ENCODE data around the gene SP140. TPM values are rescaled to one million over a fixed set of nuclear protein-coding genes. Genes with fewer than 3 reads are reported as not detected.
A peak's percentile ranks its signal among the peaks of the same experiment; 100 is the strongest.

The SP140 gene
- total RNA-seq: 10 to 100 TPM; 55.3 to 67.9 TPM

- Mint-ChIP-seq H3K4me1 (ENCODE audit: low read depth in 2 of 2) (peaks cover 56 to 65% of the 10 kb centered on the region in 2 donors), H3K27ac (peak within 1 kb of the TSS; percentile 98 to 99), H3K36me3 (peaks cover 9% of the 10 kb centered on the region), H3K9me3 (peaks cover 6% of the 10 kb centered on the region), H3K27me3 (no peaks in the 10 kb centered on the region), H3K4me3 (peak within 1 kb of the TSS; percentile 97)
- ATAC-seq (peak; percentile 98 to 99), DNase-seq (ENCODE audit: low spot score) (peak; percentile 89)
Measured at GRCh38 chr2:230225486-230225885, at the start of gene SP140. TSS of gene SP140 (plus strand) at chr2:230225736. CDS start at chr2:230225845, 109 bp downstream.

GRCh38 chr2:230176996-230177395 lies 48.5 kb upstream of the SP140 start:
- H3K4me3 Mint-ChIP-seq: no peak overlapping the region

GRCh38 chr2:230178546-230179485 lies 46.7 kb upstream of the SP140 start:
- no peak for ATAC-seq
- no peak overlapping the region for H3K4me3 Mint-ChIP-seq
- peaks cover 33% of the 10 kb centered on the region for H3K36me3 Mint-ChIP-seq
- no peaks in the 10 kb centered on the region for H3K27me3 Mint-ChIP-seq
- H3K4me1 Mint-ChIP-seq (ENCODE audit: low read depth in 2 of 2): peaks cover 5 to 12% of the 10 kb centered on the region in 2 donors
- DNase-seq (ENCODE audit: low spot score): no peak
- no peaks in the 10 kb centered on the region for H3K9me3 Mint-ChIP-seq
- no peak overlapping the region for H3K27ac Mint-ChIP-seq

More at GRCh38 chr2:230176996-230177395, 48.5 kb upstream of the SP140 start:
- H3K27ac Mint-ChIP-seq: peak overlapping the region in 1 of 2 donors; percentile 1
- H3K27me3 Mint-ChIP-seq: no peaks in the 10 kb centered on the region
- H3K36me3 Mint-ChIP-seq: peaks cover 20% of the 10 kb centered on the region
- H3K4me1 Mint-ChIP-seq (ENCODE audit: low read depth in 2 of 2): peaks cover 0 to 12% of the 10 kb centered on the region in 2 donors
- no peaks in the 10 kb centered on the region for H3K9me3 Mint-ChIP-seq
- no peak for ATAC-seq
- DNase-seq (ENCODE audit: low spot score): no peak

- Mint-ChIP-seq H3K27me3 (no peaks in the 10 kb centered on the region), H3K36me3 (peaks cover 35% of the 10 kb centered on the region), H3K4me3 (no peak overlapping the region), H3K4me1 (ENCODE audit: low read depth in 2 of 2) (peaks cover 5 to 12% of the 10 kb centered on the region in 2 donors), H3K27ac (no peak overlapping the region), H3K9me3 (no peaks in the 10 kb centered on the region)
- ATAC-seq (no peak), DNase-seq (ENCODE audit: low spot score) (no peak)
Measured at GRCh38 chr2:230179907-230180306, 45.6 kb upstream of the SP140 start.

- ATAC-seq (no peak), DNase-seq (ENCODE audit: low spot score) (no peak)
- no peaks in the 10 kb centered on the region for H3K9me3 Mint-ChIP-seq
- no peak overlapping the region for H3K4me3 Mint-ChIP-seq
- peak overlapping the region in 1 of 2 donors; percentile 54 for H3K27ac Mint-ChIP-seq
- H3K4me1 Mint-ChIP-seq (ENCODE audit: low read depth in 2 of 2): peaks cover 5 to 12% of the 10 kb centered on the region in 2 donors
- no peaks in the 10 kb centered on the region for H3K27me3 Mint-ChIP-seq
- H3K36me3 Mint-ChIP-seq: peaks cover 38% of the 10 kb centered on the region
Measured at GRCh38 chr2:230181195-230181594, 44.3 kb upstream of the SP140 start.

GRCh38 chr2:230184727-230185578 lies 40.6 kb upstream of the SP140 start:
- H3K36me3 Mint-ChIP-seq: peaks cover 27% of the 10 kb centered on the region
- no peaks in the 10 kb centered on the region for H3K27me3 Mint-ChIP-seq
- DNase-seq (ENCODE audit: low spot score) (no peak), ATAC-seq (no peak)
- peaks cover 5 to 8% of the 10 kb centered on the region in 2 donors for H3K4me1 Mint-ChIP-seq (ENCODE audit: low read depth in 2 of 2)
- H3K4me3 Mint-ChIP-seq: no peak overlapping the region
- no peak overlapping the region for H3K27ac Mint-ChIP-seq
- peaks cover 4% of the 10 kb centered on the region for H3K9me3 Mint-ChIP-seq

- H3K9me3 Mint-ChIP-seq: no peaks in the 10 kb centered on the region
- H3K27me3 Mint-ChIP-seq: no peaks in the 10 kb centered on the region
- ATAC-seq (peak in 1 of 2 donors; percentile 46), DNase-seq (ENCODE audit: low spot score) (no peak)
- H3K4me3 Mint-ChIP-seq: peak overlapping the region; percentile 18
- H3K36me3 Mint-ChIP-seq: peaks cover 32% of the 10 kb centered on the region
- peak overlapping the region; percentile 27 to 28 for H3K27ac Mint-ChIP-seq
- H3K4me1 Mint-ChIP-seq (ENCODE audit: low read depth in 2 of 2): peaks cover 19 to 31% of the 10 kb centered on the region in 2 donors
Measured at GRCh38 chr2:230202430-230203109, 23.0 kb upstream of the SP140 start.

- DNase-seq (ENCODE audit: low spot score) (no peak), ATAC-seq (no peak)
- no peaks in the 10 kb centered on the region for H3K9me3 Mint-ChIP-seq
- H3K4me3 Mint-ChIP-seq: peak overlapping the region; percentile 18
- H3K4me1 Mint-ChIP-seq (ENCODE audit: low read depth in 2 of 2): peaks cover 19 to 31% of the 10 kb centered on the region in 2 donors
- H3K27ac Mint-ChIP-seq: peak overlapping the region; percentile 27 to 28
- H3K36me3 Mint-ChIP-seq: peaks cover 32% of the 10 kb centered on the region
- no peaks in the 10 kb centered on the region for H3K27me3 Mint-ChIP-seq
Measured at GRCh38 chr2:230203110-230203676, 22.3 kb upstream of the SP140 start.

- ATAC-seq (no peak), DNase-seq (ENCODE audit: low spot score) (no peak)
- Mint-ChIP-seq H3K36me3 (peaks cover 32% of the 10 kb centered on the region), H3K27me3 (no peaks in the 10 kb centered on the region), H3K4me1 (ENCODE audit: low read depth in 2 of 2) (peaks cover 19 to 31% of the 10 kb centered on the region in 2 donors), H3K4me3 (peak overlapping the region; percentile 7), H3K27ac (peak overlapping the region in 1 of 2 donors; percentile 14), H3K9me3 (no peaks in the 10 kb centered on the region)
Measured at GRCh38 chr2:230205034-230205433, 20.5 kb upstream of the SP140 start.

GRCh38 chr2:230205721-230206120 lies 19.8 kb upstream of the SP140 start:
- Mint-ChIP-seq H3K36me3 (peaks cover 32% of the 10 kb centered on the region), H3K9me3 (no peaks in the 10 kb centered on the region), H3K27ac (peak overlapping the region in 1 of 2 donors; percentile 14), H3K4me1 (ENCODE audit: low read depth in 2 of 2) (peaks cover 19 to 31% of the 10 kb centered on the region in 2 donors), H3K27me3 (no peaks in the 10 kb centered on the region), H3K4me3 (peak overlapping the region; percentile 7)
- ATAC-seq: peak in 1 of 2 donors; percentile 77
- no peak for DNase-seq (ENCODE audit: low spot score)

GRCh38 chr2:230208576-230208975 lies 17.0 kb upstream of the SP140 start:
- no peak overlapping the region for H3K27ac Mint-ChIP-seq
- H3K9me3 Mint-ChIP-seq: no peaks in the 10 kb centered on the region
- no peaks in the 10 kb centered on the region for H3K27me3 Mint-ChIP-seq
- H3K4me1 Mint-ChIP-seq (ENCODE audit: low read depth in 2 of 2): peaks cover 17 to 20% of the 10 kb centered on the region in 2 donors
- ATAC-seq: no peak
- H3K36me3 Mint-ChIP-seq: peaks cover 37% of the 10 kb centered on the region
- no peak overlapping the region for H3K4me3 Mint-ChIP-seq
- DNase-seq (ENCODE audit: low spot score): no peak

GRCh38 chr2:230209422-230210051 lies 16.0 kb upstream of the SP140 start:
- Mint-ChIP-seq H3K4me1 (ENCODE audit: low read depth in 2 of 2) (peaks cover 19 to 23% of the 10 kb centered on the region in 2 donors), H3K27me3 (no peaks in the 10 kb centered on the region), H3K27ac (no peak overlapping the region), H3K36me3 (peaks cover 44% of the 10 kb centered on the region), H3K4me3 (no peak overlapping the region), H3K9me3 (no peaks in the 10 kb centered on the region)
- ATAC-seq: peak in 1 of 2 donors; percentile 80
- no peak for DNase-seq (ENCODE audit: low spot score)

Measured in natural killer cell treated with Interleukin-12 subunit alpha and Interleukin-12 subunit beta and Interleukin-15 and Interleukin-18, amount 100 ng/mL, for 72 hours (primary cell).